ENCODE data around the gene SUPT6H. TPM values are rescaled to one million over a fixed set of nuclear protein-coding genes. Genes with fewer than 3 reads are reported as not detected.

SUPT6H gene
- total RNA-seq, 5 donors from 2014 or later (not counting 1 experiment from before 2014, with no cell fraction given) = 89.2 to 129 (median 95.7) TPM

- 97% methylated on average over 3 of the region's 3 CpGs for WGBS (ENCODE audit: insufficient coverage)
- H3K9me3 Mint-ChIP-seq = no peaks in the 10 kb centered on the region
- H3K4me3 Mint-ChIP-seq = no peak overlapping the region
- H3K36me3 ChIP-seq (ENCODE audit: control insufficient read depth in 2 of 2, extremely low read depth in 1 of 2, insufficient read depth in 1 of 2, low read length in 1 of 2) = peaks cover 15 to 92% of the 10 kb centered on the region in 2 donors
- H3K9me3 ChIP-seq = no peaks in the 10 kb centered on the region
- H3K27ac ChIP-seq (ENCODE audit: low read length) = no peak overlapping the region
- H3K27ac Mint-ChIP-seq = no peak overlapping the region
- no peak overlapping the region for H3K4me3 ChIP-seq (ENCODE audit: control insufficient read depth in 1 of 2, extremely low read depth in 1 of 2, low read length in 1 of 2)
- H3K4me1 Mint-ChIP-seq = no peaks in the 10 kb centered on the region
- POLR2A ChIA-PET = no interaction called here
- ATAC-seq (replicated peaks in 1 of 4) (no peak), DNase-seq (no peak)
- H3K36me3 Mint-ChIP-seq = peaks cover 68% of the 10 kb centered on the region
- CTCF ChIA-PET = no interaction called here
- H3K4me1 ChIP-seq (ENCODE audit: control insufficient read depth in 1 of 2, extremely low read depth in 1 of 2, insufficient read depth in 2 of 2, low read length in 2 of 2) = no peaks in the 10 kb centered on the region
- no peaks in the 10 kb centered on the region for H3K27me3 Mint-ChIP-seq
- H3K27me3 ChIP-seq (replicated peaks in 1 of 2; ENCODE audit: control insufficient read depth in 2 of 2, extremely low read depth in 1 of 2, insufficient read depth in 2 of 2, low read length in 1 of 2) = no peaks in the 10 kb centered on the region
Observed at GRCh38 chr17:28684963-28685362, 23.0 kb downstream of the SUPT6H start.

DNA sequence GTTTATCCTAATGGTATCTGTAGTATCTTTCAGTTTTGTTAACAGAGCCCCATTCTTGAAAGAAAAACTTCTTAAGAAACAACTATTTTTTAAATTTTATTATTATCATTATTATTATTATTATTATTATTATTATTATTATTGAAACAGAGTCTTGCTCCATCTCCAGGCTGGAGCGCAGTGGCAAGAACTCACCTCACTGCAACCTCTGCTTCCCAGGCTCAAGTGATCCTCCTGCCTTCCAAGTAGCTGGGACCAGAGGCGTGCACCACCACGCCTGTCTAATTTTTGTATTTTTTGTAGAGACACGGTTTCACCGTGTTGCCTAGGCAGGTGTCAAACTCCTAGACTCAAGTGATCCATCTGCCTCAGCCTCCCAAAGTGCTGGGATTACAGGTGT, 23.4 kb downstream of the SUPT6H start:
- Mint-ChIP-seq H3K27ac (no peak overlapping the region), H3K4me3 (no peak overlapping the region), H3K4me1 (no peaks in the 10 kb centered on the region)

DNA sequence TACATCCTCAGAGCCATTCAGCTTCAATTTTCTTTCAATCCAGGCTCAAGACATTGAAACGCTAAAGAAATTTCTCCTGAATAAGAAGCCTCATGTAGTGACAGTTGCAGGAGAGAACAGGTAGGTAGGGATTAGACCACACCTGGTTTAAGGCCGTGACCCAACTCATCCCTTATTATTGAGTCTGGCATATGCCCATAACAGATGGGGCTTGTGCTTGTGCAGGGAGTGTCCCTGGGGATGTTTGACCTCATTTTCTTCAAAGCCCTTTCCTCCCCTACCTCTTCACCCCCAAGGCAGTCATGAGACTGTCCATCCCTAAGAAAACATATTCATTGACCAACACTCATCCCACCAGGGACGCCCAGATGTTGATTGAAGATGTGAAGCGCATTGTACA, 24.3 kb downstream of the SUPT6H start:
- H3K27me3 Mint-ChIP-seq = no peaks in the 10 kb centered on the region
- H3K36me3 Mint-ChIP-seq = peaks cover 72% of the 10 kb centered on the region
- Histone ChIP-seq H3K4me1 (ENCODE audit: control insufficient read depth in 1 of 2, extremely low read depth in 1 of 2, insufficient read depth in 2 of 2, low read length in 2 of 2) (no peaks in the 10 kb centered on the region), H3K9me3 (no peaks in the 10 kb centered on the region), H3K36me3 (ENCODE audit: control insufficient read depth in 2 of 2, extremely low read depth in 1 of 2, insufficient read depth in 1 of 2, low read length in 1 of 2) (peaks cover 15 to 94% of the 10 kb centered on the region in 2 donors), H3K4me3 (ENCODE audit: control insufficient read depth in 1 of 2, extremely low read depth in 1 of 2, low read length in 1 of 2) (no peak overlapping the region), H3K27ac (ENCODE audit: low read length) (no peak overlapping the region), H3K27me3 (replicated peaks in 1 of 2; ENCODE audit: control insufficient read depth in 2 of 2, extremely low read depth in 1 of 2, insufficient read depth in 2 of 2, low read length in 1 of 2) (no peaks in the 10 kb centered on the region)
- no peak overlapping the region for H3K27ac Mint-ChIP-seq
- H3K9me3 Mint-ChIP-seq = no peaks in the 10 kb centered on the region
- ATAC-seq (replicated peaks in 1 of 4) (no peak), DNase-seq (no peak)
- no peak overlapping the region for H3K4me3 Mint-ChIP-seq
- POLR2A ChIA-PET = no interaction called here
- CTCF ChIA-PET = no interaction called here
- H3K4me1 Mint-ChIP-seq = no peaks in the 10 kb centered on the region
- 100% methylated on average over 1 of the region's 4 CpGs for WGBS (ENCODE audit: insufficient coverage)

More for the DNA sequence above, 23.4 kb downstream of the SUPT6H start:
- Mint-ChIP-seq H3K9me3 (no peaks in the 10 kb centered on the region), H3K27me3 (no peaks in the 10 kb centered on the region), H3K36me3 (peaks cover 71% of the 10 kb centered on the region)
- WGBS (ENCODE audit: insufficient coverage) = 93% methylated on average over 2 of the region's 5 CpGs
- POLR2A ChIA-PET = no interaction called here
- no peaks in the 10 kb centered on the region for H3K27me3 ChIP-seq (replicated peaks in 1 of 2; ENCODE audit: control insufficient read depth in 2 of 2, extremely low read depth in 1 of 2, insufficient read depth in 2 of 2, low read length in 1 of 2)
- peaks cover 15 to 95% of the 10 kb centered on the region in 2 donors for H3K36me3 ChIP-seq (ENCODE audit: control insufficient read depth in 2 of 2, extremely low read depth in 1 of 2, insufficient read depth in 1 of 2, low read length in 1 of 2)
- H3K4me3 ChIP-seq (ENCODE audit: control insufficient read depth in 1 of 2, extremely low read depth in 1 of 2, low read length in 1 of 2) = no peak overlapping the region
- no peaks in the 10 kb centered on the region for H3K9me3 ChIP-seq
- ATAC-seq (replicated peaks in 1 of 4) (no peak), DNase-seq (no peak)
- CTCF ChIA-PET = no interaction called here
- H3K4me1 ChIP-seq (ENCODE audit: control insufficient read depth in 1 of 2, extremely low read depth in 1 of 2, insufficient read depth in 2 of 2, low read length in 2 of 2) = no peaks in the 10 kb centered on the region
- no peak overlapping the region for H3K27ac ChIP-seq (ENCODE audit: low read length)

DNA sequence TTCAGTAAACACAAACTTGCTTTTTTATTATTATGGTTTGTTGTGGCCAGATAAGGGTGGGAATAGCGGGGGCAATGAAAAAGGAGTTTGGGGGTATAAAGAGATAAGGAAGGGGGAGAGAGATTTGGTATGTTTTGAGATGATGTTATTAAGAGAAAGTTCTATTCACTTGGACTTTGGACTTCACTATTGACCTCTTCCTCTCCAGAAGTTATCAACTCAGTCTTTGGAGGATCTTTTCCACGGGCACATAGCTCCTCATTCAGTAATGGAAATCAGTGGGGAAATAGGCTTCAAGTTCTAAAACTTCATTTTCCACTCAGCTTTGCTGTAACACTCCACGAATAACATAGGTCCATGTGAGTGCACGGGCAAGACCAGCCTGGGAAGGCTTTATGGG, 26.5 kb downstream of the SUPT6H start:
- Mint-ChIP-seq H3K27ac (no peak overlapping the region), H3K27me3 (no peaks in the 10 kb centered on the region), H3K9me3 (no peaks in the 10 kb centered on the region), H3K4me1 (no peaks in the 10 kb centered on the region), H3K4me3 (no peak overlapping the region), H3K36me3 (peaks cover 53% of the 10 kb centered on the region)
- Histone ChIP-seq H3K27me3 (replicated peaks in 1 of 2; ENCODE audit: control insufficient read depth in 2 of 2, extremely low read depth in 1 of 2, insufficient read depth in 2 of 2, low read length in 1 of 2) (no peaks in the 10 kb centered on the region), H3K36me3 (ENCODE audit: control insufficient read depth in 2 of 2, extremely low read depth in 1 of 2, insufficient read depth in 1 of 2, low read length in 1 of 2) (peaks cover 9 to 79% of the 10 kb centered on the region in 2 donors), H3K9me3 (no peaks in the 10 kb centered on the region), H3K4me1 (ENCODE audit: control insufficient read depth in 1 of 2, extremely low read depth in 1 of 2, insufficient read depth in 2 of 2, low read length in 2 of 2) (no peaks in the 10 kb centered on the region), H3K27ac (ENCODE audit: low read length) (no peak overlapping the region), H3K4me3 (ENCODE audit: control insufficient read depth in 1 of 2, extremely low read depth in 1 of 2, low read length in 1 of 2) (no peak overlapping the region)
- CTCF ChIA-PET = no interaction called here
- POLR2A ChIA-PET = interaction anchor here (0.6 to 0.7 kb wide), 2 partner anchors 13 to 218 kb away, joined by 4 to 22 read pairs; no protein-coding TSS in a partner anchor
- ATAC-seq (replicated peaks in 1 of 4) = no peak
- no peak for DNase-seq
- WGBS (ENCODE audit: insufficient coverage) = no CpG with 5 or more reads among the region's 4 CpGs

GRCh38 chr17:28689011-28689410, 27.0 kb downstream of the SUPT6H start:
- Histone ChIP-seq H3K36me3 (ENCODE audit: control insufficient read depth in 2 of 2, extremely low read depth in 1 of 2, insufficient read depth in 1 of 2, low read length in 1 of 2) (peaks cover 13 to 82% of the 10 kb centered on the region in 2 donors), H3K9me3 (no peaks in the 10 kb centered on the region), H3K4me3 (ENCODE audit: control insufficient read depth in 1 of 2, extremely low read depth in 1 of 2, low read length in 1 of 2) (no peak overlapping the region), H3K27me3 (replicated peaks in 1 of 2; ENCODE audit: control insufficient read depth in 2 of 2, extremely low read depth in 1 of 2, insufficient read depth in 2 of 2, low read length in 1 of 2) (no peaks in the 10 kb centered on the region), H3K4me1 (ENCODE audit: control insufficient read depth in 1 of 2, extremely low read depth in 1 of 2, insufficient read depth in 2 of 2, low read length in 2 of 2) (no peaks in the 10 kb centered on the region), H3K27ac (ENCODE audit: low read length) (no peak overlapping the region)
- no peak overlapping the region for H3K4me3 Mint-ChIP-seq
- no peaks in the 10 kb centered on the region for H3K27me3 Mint-ChIP-seq
- no peak for DNase-seq
- H3K9me3 Mint-ChIP-seq = no peaks in the 10 kb centered on the region
- H3K27ac Mint-ChIP-seq = no peak overlapping the region
- CTCF ChIA-PET = no interaction called here
- no peak for ATAC-seq (replicated peaks in 1 of 4)
- WGBS (ENCODE audit: insufficient coverage) = 88% methylated on average over 1 of the region's 3 CpGs
- no peaks in the 10 kb centered on the region for H3K4me1 Mint-ChIP-seq
- POLR2A ChIA-PET = interaction anchor here in 1 of 2 donors (0.7 kb wide), 1 partner anchor 22 kb away, joined by 3 read pairs; the partner anchor contains the start of gene PROCA1
- H3K36me3 Mint-ChIP-seq = peaks cover 57% of the 10 kb centered on the region

- no peak overlapping the region for H3K27ac Mint-ChIP-seq
- no peaks in the 10 kb centered on the region for H3K27me3 ChIP-seq (replicated peaks in 1 of 2; ENCODE audit: control insufficient read depth in 2 of 2, extremely low read depth in 1 of 2, insufficient read depth in 2 of 2, low read length in 1 of 2)
- no peaks in the 10 kb centered on the region for H3K4me1 Mint-ChIP-seq
- H3K9me3 Mint-ChIP-seq = no peaks in the 10 kb centered on the region
- ATAC-seq (replicated peaks in 1 of 4) (no peak), DNase-seq (no peak)
- ChIA-PET CTCF (no interaction called here), POLR2A (no interaction called here)
- no peaks in the 10 kb centered on the region for H3K4me1 ChIP-seq (ENCODE audit: control insufficient read depth in 1 of 2, extremely low read depth in 1 of 2, insufficient read depth in 2 of 2, low read length in 2 of 2)
- WGBS (ENCODE audit: insufficient coverage) = 100% methylated on average over 1 of the region's 1 CpG
- H3K4me3 ChIP-seq (ENCODE audit: control insufficient read depth in 1 of 2, extremely low read depth in 1 of 2, low read length in 1 of 2) = no peak overlapping the region
- H3K27me3 Mint-ChIP-seq = no peaks in the 10 kb centered on the region
- peaks cover 54% of the 10 kb centered on the region for H3K36me3 Mint-ChIP-seq
- H3K4me3 Mint-ChIP-seq = no peak overlapping the region
- no peak overlapping the region for H3K27ac ChIP-seq (ENCODE audit: low read length)
- H3K9me3 ChIP-seq = no peaks in the 10 kb centered on the region
- H3K36me3 ChIP-seq (ENCODE audit: control insufficient read depth in 2 of 2, extremely low read depth in 1 of 2, insufficient read depth in 1 of 2, low read length in 1 of 2) = peaks cover 16 to 83% of the 10 kb centered on the region in 2 donors
Observed at GRCh38 chr17:28693869-28694268, 31.9 kb downstream of the SUPT6H start.
